ENCODE data around the gene PPDPF.

PPDPF gene

GRCh38 chr20:63483834-63484233 is 36.7 kb upstream of the PPDPF start:
- DNase-seq (ENCODE audit: low read depth): no peak
- TF ChIP-seq CTCF (IDR thresholded peaks at IDR 0.05; ENCODE audit: low read depth, low read length, missing control alignments): no peak
- H3K4me3 ChIP-seq (ENCODE audit: low read depth, low read length): no peak overlapping the region

- no peak for TF ChIP-seq CTCF (IDR thresholded peaks at IDR 0.05; ENCODE audit: low read depth, low read length, missing control alignments)
- H3K4me3 ChIP-seq (ENCODE audit: low read depth, low read length): no peak overlapping the region
- no peak for DNase-seq (ENCODE audit: low read depth)
Measured at GRCh38 chr20:63484236-63484635, 36.3 kb upstream of the PPDPF start.

GRCh38 chr20:63484651-63485403 is 35.7 kb upstream of the PPDPF start:
- H3K4me3 ChIP-seq (ENCODE audit: low read depth, low read length): no peak overlapping the region
- no peak for TF ChIP-seq CTCF (IDR thresholded peaks at IDR 0.05; ENCODE audit: low read depth, low read length, missing control alignments)
- no peak for DNase-seq (ENCODE audit: low read depth)

- no peak for TF ChIP-seq CTCF (IDR thresholded peaks at IDR 0.05; ENCODE audit: low read depth, low read length, missing control alignments)
- H3K4me3 ChIP-seq (ENCODE audit: low read depth, low read length): no peak overlapping the region
- DNase-seq (ENCODE audit: low read depth): no peak
Measured at GRCh38 chr20:63486300-63486855, 34.2 kb upstream of the PPDPF start.

- TF ChIP-seq CTCF (IDR thresholded peaks at IDR 0.05; ENCODE audit: low read depth, low read length, missing control alignments): no peak
- H3K4me3 ChIP-seq (ENCODE audit: low read depth, low read length): no peak overlapping the region
- DNase-seq (ENCODE audit: low read depth): no peak
Measured at GRCh38 chr20:63487116-63487764, 33.3 kb upstream of the PPDPF start.

GRCh38 chr20:63487781-63488241 is 32.8 kb upstream of the PPDPF start:
- no peak for DNase-seq (ENCODE audit: low read depth)
- no peak for TF ChIP-seq CTCF (IDR thresholded peaks at IDR 0.05; ENCODE audit: low read depth, low read length, missing control alignments)
- H3K4me3 ChIP-seq (ENCODE audit: low read depth, low read length): no peak overlapping the region
